NCI-H460 (cell line): ENCODE measurements around the gene MAPK7. TPM values are rescaled to one million over a fixed set of nuclear protein-coding genes. Genes with fewer than 3 reads are reported as not detected.

ENCODE experiments used
- DNase-seq: peaks from one replicate; pipeline ENCODE4 v3.0.0-alpha.2; 2016; ENCODE audit warnings: low read depth; ENCODE audit errors: extremely low read depth
- small RNA-seq, 2 experiments: library from RNA; depleted of rRNA; stranded (forward); fragments of <200 nt; gene quantifications; one replicate each; pipeline ENCODE3, GENCODE V24; 2014
- total RNA-seq: library from RNA; depleted of rRNA; stranded (reverse); fragments of >200 nt; shearing (Covaris generic); gene quantifications from 2 replicates; pipeline ENCODE4 v1.2.3, GENCODE V29; 2014; rRNA removed

MAPK7 gene
- total RNA-seq, 1 experiment from 2014 or later: 6.5 TPM

- no peak for DNase-seq
Measured at GRCh38 chr17:19414396-19415280, 36.3 kb downstream of the MAPK7 start.

DNA sequence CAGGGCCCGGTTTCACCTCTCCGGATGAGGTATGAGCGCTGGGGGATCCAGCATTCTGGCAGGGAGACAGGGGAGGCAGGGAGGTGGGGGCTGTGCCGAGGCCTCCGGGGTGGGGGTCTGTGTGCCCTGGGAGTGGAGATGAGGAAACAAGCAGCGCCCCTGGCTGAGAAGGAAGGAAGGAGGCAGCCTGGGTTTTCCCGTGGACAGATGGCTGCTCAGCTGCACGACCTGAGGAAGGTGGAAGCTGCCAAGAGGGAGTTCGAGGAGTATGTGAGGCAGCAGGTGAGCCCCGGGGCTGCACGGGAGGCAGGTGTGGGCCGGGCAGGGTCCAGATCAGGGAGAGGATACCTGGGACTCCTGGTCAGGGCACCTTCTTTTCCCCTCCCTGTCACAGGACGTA lies 37.0 kb downstream of the MAPK7 start:
- no peak for DNase-seq

DNA sequence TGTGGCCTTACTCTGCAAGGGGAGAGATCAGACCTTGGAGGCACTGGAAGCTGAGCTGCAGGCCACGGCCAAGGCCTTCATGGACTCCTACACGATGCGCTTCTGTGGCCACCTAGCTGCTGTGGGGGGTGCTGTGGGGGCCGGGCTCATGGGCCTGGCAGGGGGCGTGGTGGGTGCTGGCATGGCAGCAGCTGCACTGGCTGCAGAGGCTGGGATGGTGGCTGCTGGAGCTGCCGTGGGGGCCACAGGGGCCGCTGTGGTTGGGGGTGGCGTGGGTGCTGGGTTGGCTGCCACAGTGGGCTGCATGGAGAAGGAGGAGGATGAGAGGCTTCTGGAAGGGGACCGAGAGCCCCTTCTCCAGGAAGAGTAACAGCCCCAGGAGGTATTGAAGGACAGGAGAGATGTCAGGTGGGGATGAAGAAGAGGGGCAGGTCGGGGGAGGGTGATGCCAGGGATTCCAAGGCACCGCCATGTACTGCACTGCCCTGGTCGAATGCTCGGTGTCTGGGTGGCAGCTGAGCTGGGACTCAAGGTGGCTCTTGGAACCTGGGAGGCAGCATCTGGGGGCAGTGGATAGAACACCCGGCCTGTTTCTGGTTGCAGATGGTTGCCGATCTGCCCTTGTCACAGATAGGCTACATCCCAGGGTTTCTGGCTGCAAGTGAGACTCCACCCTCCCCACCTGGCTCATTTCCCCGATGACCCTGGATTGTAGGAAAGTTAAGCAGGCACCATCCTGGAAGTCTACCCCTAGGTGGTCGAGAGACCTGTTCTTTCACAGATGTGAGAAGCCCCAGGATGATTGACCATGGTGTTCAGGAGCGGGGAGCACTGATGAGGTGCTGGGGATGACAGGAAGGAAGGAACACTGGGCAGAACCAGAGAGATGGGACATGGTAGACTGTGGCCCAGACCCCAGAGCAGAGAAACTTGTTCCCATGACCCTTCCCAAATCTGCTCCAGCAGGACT lies 37.8 kb downstream of the MAPK7 start:
- no peak for DNase-seq

DNA sequence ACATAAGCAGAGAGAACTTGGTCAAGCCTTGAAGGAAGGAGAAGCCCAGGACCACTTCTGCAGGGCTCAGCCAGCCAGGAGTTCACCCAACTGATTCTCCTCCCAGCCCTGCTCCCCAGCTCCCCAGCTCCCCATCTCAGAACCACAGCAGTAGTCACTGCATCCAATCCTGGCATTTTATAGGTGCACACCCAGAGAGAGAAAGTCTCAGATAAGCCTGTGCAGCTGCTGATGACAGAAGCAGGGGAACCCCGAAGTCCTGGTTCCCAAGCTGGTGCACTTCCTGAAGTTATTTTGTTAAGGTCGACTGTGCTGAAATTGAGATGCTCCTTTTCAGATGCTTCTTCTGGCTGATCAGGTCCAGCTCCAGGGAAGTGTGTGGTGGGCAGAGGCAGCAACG lies 39.3 kb downstream of the MAPK7 start:
- no peak for DNase-seq

- no peak for DNase-seq
Measured at GRCh38 chr17:19418251-19418992, 40.1 kb downstream of the MAPK7 start.

DNA sequence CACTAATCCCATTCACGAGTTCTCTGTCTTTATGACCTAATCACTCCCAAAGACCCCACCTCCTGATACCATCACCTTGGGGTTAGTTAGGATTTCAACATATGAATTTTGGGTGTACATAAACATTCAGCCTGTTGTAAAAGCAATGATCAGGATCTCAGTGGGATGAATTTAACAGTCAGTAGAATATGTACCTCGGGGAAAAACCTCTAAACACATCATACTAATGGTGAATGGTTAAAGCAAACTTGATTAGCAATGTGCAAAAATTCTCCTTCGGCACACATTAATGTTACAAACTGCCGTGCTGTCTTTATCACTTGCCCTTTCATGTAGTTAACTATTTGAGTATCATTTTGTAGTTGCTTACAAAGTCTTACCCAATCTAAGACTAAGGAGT lies 42.9 kb downstream of the MAPK7 start:
- DNase-seq: no peak

DNA sequence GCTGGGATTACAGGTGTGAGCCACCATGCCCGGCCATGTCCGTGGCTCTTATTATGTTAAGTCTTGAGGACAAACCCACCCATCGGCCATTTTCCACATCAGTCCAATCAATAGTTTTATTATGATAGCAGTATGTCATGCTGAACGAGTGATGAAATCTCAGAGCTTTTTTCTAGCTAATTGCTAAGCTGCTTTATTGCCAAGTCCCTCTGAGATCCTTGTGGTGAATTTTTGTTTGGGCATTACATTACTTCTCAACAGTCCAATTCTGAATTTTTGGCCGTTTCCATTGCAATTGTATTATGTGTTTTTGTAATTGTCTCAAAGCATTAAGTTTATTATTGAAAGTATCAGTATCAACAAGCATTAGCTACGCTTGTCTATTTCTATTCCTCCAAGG lies 43.6 kb downstream of the MAPK7 start:
- no peak for DNase-seq

DNA sequence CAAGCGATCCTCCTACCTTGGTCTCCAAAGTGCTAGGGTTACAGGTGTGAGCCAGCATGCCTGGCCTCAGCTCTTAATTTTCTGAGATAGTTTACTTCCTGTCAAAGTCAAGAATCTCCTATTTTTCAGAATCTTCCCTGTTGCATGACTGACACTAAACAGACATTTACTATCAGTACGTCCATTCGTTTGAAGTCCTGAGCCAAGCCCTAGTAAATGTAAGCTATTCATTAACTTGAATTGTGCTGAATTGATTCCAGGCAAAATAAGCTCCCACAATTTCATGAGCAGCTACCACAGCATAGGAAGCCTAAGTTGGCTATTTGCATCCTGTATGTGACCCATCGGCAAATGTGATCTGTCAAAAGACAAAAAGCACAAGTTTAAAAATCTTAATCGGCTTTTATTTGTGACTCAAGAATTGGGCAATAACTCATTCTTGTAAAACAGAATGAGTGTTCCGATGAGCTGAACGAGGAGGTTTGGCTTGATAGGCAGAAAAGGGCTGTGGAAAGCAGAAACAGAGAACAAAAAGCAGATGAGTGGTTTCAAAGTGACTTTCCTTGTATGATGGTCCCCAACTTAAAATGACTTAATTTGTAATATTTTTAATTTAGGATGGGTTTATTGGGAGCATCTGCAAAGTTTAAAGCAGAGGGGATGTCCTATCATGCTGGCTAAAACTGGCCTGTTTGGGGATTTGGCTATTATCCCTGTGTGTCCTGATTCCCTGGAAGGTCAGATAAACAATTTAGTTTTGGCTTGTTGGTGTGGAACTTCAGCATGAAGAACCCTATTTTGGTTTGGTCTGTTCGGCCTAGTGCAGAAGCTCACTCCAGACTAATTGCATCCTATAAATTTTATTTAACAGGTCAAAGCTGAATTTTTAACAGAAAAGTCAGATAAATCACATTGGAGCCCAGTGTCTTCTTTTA lies 46.9 kb downstream of the MAPK7 start:
- DNase-seq: no peak

DNA sequence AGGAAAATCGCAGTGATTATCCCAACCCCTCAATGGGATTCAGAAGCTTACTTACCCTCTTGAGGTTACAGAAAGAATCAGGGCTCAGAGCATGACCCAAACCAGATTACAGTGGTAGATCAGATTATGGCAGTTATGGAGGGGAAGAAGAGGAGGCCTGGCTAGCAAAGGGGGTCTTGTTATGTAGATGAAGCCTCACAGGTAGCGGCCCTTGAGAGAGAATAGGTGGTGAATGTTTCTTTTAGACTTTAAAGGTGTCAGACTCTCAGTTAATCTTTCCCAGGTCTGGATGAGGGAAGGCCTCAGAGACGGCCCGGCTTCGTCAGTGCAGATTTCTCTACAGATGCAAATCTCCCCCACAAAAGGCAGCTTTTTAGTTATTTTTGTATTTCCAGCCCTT lies 48.3 kb downstream of the MAPK7 start:
- DNase-seq: no peak

DNA sequence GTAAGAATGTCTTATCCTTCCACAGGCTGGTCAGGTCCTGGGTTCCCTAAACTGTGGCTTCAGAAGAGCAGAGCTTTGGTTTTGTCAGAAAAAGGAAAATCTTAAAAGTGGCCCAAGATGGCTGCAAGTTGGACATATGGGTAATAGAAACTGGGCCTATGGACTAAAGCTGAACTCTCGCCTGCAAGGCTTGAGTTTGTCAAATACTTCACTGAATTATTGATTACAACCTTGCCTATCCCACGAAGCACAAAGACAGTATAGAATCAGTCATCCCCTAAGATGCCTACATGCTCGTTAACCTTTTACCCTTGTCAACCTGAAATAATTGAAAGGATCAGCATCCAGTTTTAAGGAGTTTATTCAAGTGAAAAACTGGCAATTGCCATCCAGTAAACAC lies 53.4 kb downstream of the MAPK7 start:
- DNase-seq: no peak

Small RNA genes within 50 kb of the gene (small RNA-seq; reads per million reads assigned to genes)
- 1.3 to 26.1 reads per million in 2 experiments for gene MIR1180
- gene RF00537: 0 reads per million in 2 experiments

Other genes starting within 250 kb of the MAPK7 start
- gene EPN2, start 141.1 kb upstream of the MAPK7 start, total RNA-seq: 19.4 and 25.0 TPM in 2 replicates
- 20.2 and 20.6 TPM in 2 replicates for gene B9D1, start 15.8 kb upstream of the MAPK7 start, total RNA-seq
- gene MFAP4, start 8.7 kb downstream of the MAPK7 start, total RNA-seq: not detected in 2 replicates
- 0.20 TPM in 2 replicates for gene RNF112, start 32.7 kb downstream of the MAPK7 start, total RNA-seq
- gene SLC47A1, start 155.4 kb downstream of the MAPK7 start, total RNA-seq: 25.6 and 29.6 TPM in 2 replicates